Gastrocnemius medialis (tissue), 4 donors: ENCODE results near the gene TMEM235. TPM values are rescaled to one million over a fixed set of nuclear protein-coding genes. Genes with fewer than 3 reads are reported as not detected.

ENCODE experiments used
- ATAC-seq, 2 donors: fragments of 150-250 bp; one replicate each; pipeline ENCODE4 v1.9.1; 2016
- DNase-seq, 2 donors: peaks; one replicate each; pipeline ENCODE4 v3.0.0-alpha.2; 2019
- H3K27ac ChIP-seq, 4 donors: fragments of 200-600 bp; sonication (generic); 1 replicate in 1 of 4; 2 replicates in 3 of 4; pipeline ENCODE4 v1.5.1; 2016 to 2018; ENCODE audit warnings: mild to moderate bottlenecking in 2 of 4, moderate library complexity in 1 of 4
- H3K27me3 ChIP-seq, 3 donors: fragments of 200-600 bp; sonication (generic) in 2 of 3; 1 replicate in 1 of 3; 2 replicates in 2 of 3; pipeline versions ENCODE4 v1.5.1 to v1.6.0; 2016 to 2019; ENCODE audit warnings: mild to moderate bottlenecking in 1 of 3, moderate library complexity in 1 of 3
- H3K36me3 ChIP-seq, 2 donors: fragments of 200-600 bp; sonication (generic) in 1 of 2; one replicate each; pipeline ENCODE4 v1.5.1; 2017 to 2018
- H3K4me1 ChIP-seq, 2 donors: fragments of 200-600 bp; sonication (generic) in 1 of 2; one replicate each; pipeline ENCODE4 v1.5.1; 2016 to 2017; ENCODE audit warnings: mild to moderate bottlenecking in 2 of 2
- H3K4me3 ChIP-seq, 4 donors: fragments of 200-600 bp; sonication (generic) in 3 of 4; 1 replicate in 1 of 4; 2 replicates in 3 of 4; pipeline ENCODE4 v1.5.1; 2016 to 2019; ENCODE audit warnings: mild to moderate bottlenecking in 2 of 4
- H3K9me3 ChIP-seq, 3 donors: fragments of 200-600 bp; sonication (generic) in 2 of 3; 1 replicate in 1 of 3; 2 replicates in 2 of 3; pipeline ENCODE4 v1.5.1; 2016 to 2019
- CTCF ChIP-seq, 5 experiments: fragments of 450-650 bp in 3 of 5; fragments of 200-600 bp in 2 of 5; sonication (generic) in 2 of 5; IDR thresholded peaks in 4 of 5; conservative IDR thresholded peaks in 1 of 5; 1 replicate in 4 of 5; 2 replicates in 1 of 5; pipeline ENCODE4 v1.5.1; 2016 to 2019; ENCODE audit warnings: antibody characterized with exemption in 5 of 5, mild to moderate bottlenecking in 3 of 5, moderate library complexity in 3 of 5
- POLR2A ChIP-seq, 2 donors: fragments of 450-650 bp; IDR thresholded peaks; one replicate each; pipeline ENCODE4 v1.6.1; 2017; ENCODE audit warnings: antibody characterized with exemption in 2 of 2, mild to moderate bottlenecking in 2 of 2, moderate library complexity in 2 of 2
- in situ Hi-C, 4 donors: fragments of 200-750 bp; cut with MboI; loops; one replicate each; pipeline versions ENCODE4 v1.15.0 to v1.8.0; 2017; ENCODE audit warnings: low sequenced_read_pairs in 4 of 4
- intact Hi-C: fragments of 100-400 bp; cut with DNase I; formaldehyde crosslinking; loops from one replicate; pipeline ENCODE4 v1.15.1; 2023; ENCODE audit warnings: low total_unique reads
- total RNA-seq, 4 donors: library from RNA; depleted of rRNA; stranded (reverse); fragments of >200 nt; gene quantifications; one replicate each; pipeline versions ENCODE4 v1.1.0 to v1.2.3, GENCODE V29; 2016

The TMEM235 gene
- total RNA-seq, 4 donors from 2014 or later: not detected

GRCh38 chr17:78275355-78275754, 43.9 kb downstream of the TMEM235 start:
- no peak for DNase-seq
- no peaks in the 10 kb centered on the region for H3K9me3 ChIP-seq
- H3K4me1 ChIP-seq: peaks cover 9 to 15% of the 10 kb centered on the region in 2 donors
- no peak for ATAC-seq
- TF ChIP-seq POLR2A (IDR thresholded peaks at IDR 0.05) (no peak), CTCF (IDR thresholded peaks at IDR 0.05 in 4 of 5, conservative IDR thresholded peaks at IDR 0.05 in 1 of 5) (no peak)
- H3K4me3 ChIP-seq: no peak overlapping the region
- intact Hi-C loops (no loop called here), in situ Hi-C loops (no loop called here)
- no peak overlapping the region for H3K27ac ChIP-seq
- H3K27me3 ChIP-seq: peaks cover 0 to 9% (median 3%) of the 10 kb centered on the region in 3 donors
- H3K36me3 ChIP-seq: no peaks in the 10 kb centered on the region

- Histone ChIP-seq H3K27ac (no peak overlapping the region), H3K9me3 (no peaks in the 10 kb centered on the region), H3K4me3 (no peak overlapping the region), H3K4me1 (peaks cover 9 to 15% of the 10 kb centered on the region in 2 donors), H3K27me3 (peaks cover 0 to 4% (median 3%) of the 10 kb centered on the region in 3 donors), H3K36me3 (no peaks in the 10 kb centered on the region)
- TF ChIP-seq POLR2A (IDR thresholded peaks at IDR 0.05) (no peak), CTCF (IDR thresholded peaks at IDR 0.05 in 4 of 5, conservative IDR thresholded peaks at IDR 0.05 in 1 of 5) (no peak)
- intact Hi-C loops (no loop called here), in situ Hi-C loops (no loop called here)
- DNase-seq (no peak), ATAC-seq (no peak)
These were observed 44.9 kb downstream of the TMEM235 start for GRCh38 chr17:78276098-78276887.

GRCh38 chr17:78278139-78278741, 46.8 kb downstream of the TMEM235 start:
- intact Hi-C loops: no loop called here
- TF ChIP-seq POLR2A (IDR thresholded peaks at IDR 0.05) (peak; percentile 34 to 59), CTCF (IDR thresholded peaks at IDR 0.05 in 4 of 5, conservative IDR thresholded peaks at IDR 0.05 in 1 of 5) (no peak)
- Histone ChIP-seq H3K27me3 (no peaks in the 10 kb centered on the region), H3K9me3 (no peaks in the 10 kb centered on the region), H3K4me3 (peak overlapping the region; percentile 29 to 38 (median 32)), H3K27ac (peak overlapping the region; percentile 78 to 81 (median 81)), H3K4me1 (peaks cover 9 to 10% of the 10 kb centered on the region in 2 donors), H3K36me3 (no peaks in the 10 kb centered on the region)
- ATAC-seq (peak; percentile 90 to 96), DNase-seq (peak; percentile 77 to 89)
- in situ Hi-C loops: no loop called here

- no peaks in the 10 kb centered on the region for H3K36me3 ChIP-seq
- H3K4me3 ChIP-seq: no peak overlapping the region
- TF ChIP-seq CTCF (IDR thresholded peaks at IDR 0.05 in 4 of 5, conservative IDR thresholded peaks at IDR 0.05 in 1 of 5): no peak
- intact Hi-C loops: no loop called here
- DNase-seq (no peak), ATAC-seq (no peak)
- in situ Hi-C loops: no loop called here
- peak overlapping the region; percentile 78 to 81 (median 81) for H3K27ac ChIP-seq
- no peaks in the 10 kb centered on the region for H3K9me3 ChIP-seq
- H3K4me1 ChIP-seq: peaks cover 9 to 10% of the 10 kb centered on the region in 2 donors
- H3K27me3 ChIP-seq: no peaks in the 10 kb centered on the region
These were observed 48.0 kb downstream of the TMEM235 start for GRCh38 chr17:78279360-78279990.
